Right ventricle myocardium superior (tissue), 1 donor: ENCODE data around the gene SIRT2. TPM values are rescaled to one million over a fixed set of nuclear protein-coding genes. Genes with fewer than 3 reads are reported as not detected.
A peak's percentile ranks its signal among the peaks of the same experiment; 100 is the strongest.

Experiments used
- ATAC-seq: fragments of 200-7000 bp; cut with Tn5 transposase; one replicate; pipeline ENCODE4 v1.9.1; 2020; ENCODE audit warnings: mild to moderate bottlenecking; ENCODE audit not compliant: poor library complexity
- DNase-seq: peaks from one replicate; pipeline ENCODE4 v3.0.0-alpha.2; 2020
- intact Hi-C: fragments of 100-400 bp; cut with DNase I; formaldehyde crosslinking; loops from one replicate; pipeline ENCODE4 v1.11.2; 2022
- total RNA-seq: library from RNA; stranded (reverse); fragmentation: NEBNext Ultra II Directional; extraction: Animal tissue kit (Norgen Biotek cat#: 25700); gene quantifications from one replicate; pipeline ENCODE4 v1.2.1, GENCODE V29; 2021
- donor health status: DM: no; HTN: yes; CAD: no; lungs with severe emphysema.

Gene SIRT2
- total RNA-seq, 1 donor from 2014 or later, result 96.2 TPM

- intact Hi-C loops, result loop anchor here (10.0 kb wide), 1 partner anchor 518 kb away; the partner anchor contains the start of gene FAM98C
- DNase-seq, result no peak
- no peak for ATAC-seq
Observed at GRCh38 chr19:38922482-38922881, 23.1 kb upstream of the SIRT2 start.

DNA sequence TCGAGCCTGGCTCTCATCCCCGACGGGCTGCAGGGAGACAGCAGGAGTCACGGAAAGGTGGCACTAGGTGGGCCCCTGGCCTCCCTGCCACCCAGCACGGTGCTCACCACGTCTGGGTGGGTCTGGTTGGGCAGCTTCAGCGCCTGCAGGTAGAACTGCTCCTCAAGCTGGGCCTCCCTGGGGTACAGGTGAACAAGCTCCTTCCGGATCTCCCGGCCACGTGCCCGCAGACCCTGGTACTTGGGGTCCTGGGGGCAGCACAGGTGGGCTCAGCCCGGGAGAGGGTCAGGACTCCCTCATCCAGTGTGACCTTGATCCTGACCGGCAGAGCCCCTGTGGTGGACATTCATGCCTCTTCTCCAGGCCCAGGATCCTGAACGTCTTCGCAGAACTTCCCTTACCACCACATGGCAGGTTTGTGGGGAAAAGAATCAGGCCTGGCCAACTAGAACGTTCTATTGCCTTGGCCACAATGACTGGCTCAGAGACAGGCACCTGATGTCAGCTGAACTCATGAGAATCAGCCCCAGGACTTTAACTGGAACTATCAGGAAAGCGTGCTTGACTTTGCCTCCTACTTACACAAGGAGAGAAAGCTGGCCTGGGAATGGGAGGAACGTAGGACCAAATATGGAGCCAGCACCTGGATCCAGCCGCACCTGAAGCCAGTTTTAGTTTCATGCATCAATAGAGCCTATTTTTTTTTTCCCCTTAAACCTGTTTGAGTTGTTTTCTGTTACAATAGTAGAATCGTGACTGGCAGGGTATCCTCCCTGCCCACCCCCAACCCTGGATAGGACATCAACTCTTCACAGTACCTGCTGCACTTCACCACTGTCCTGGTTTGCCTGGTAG is 22.2 kb upstream of the SIRT2 start:
- DNase-seq (no peak), ATAC-seq (no peak)
- intact Hi-C loops, result loop anchor here (10.0 kb wide), 1 partner anchor 517 kb away; the partner anchor contains the start of gene FAM98C

GRCh38 chr19:38920602-38921419 is 21.4 kb upstream of the SIRT2 start:
- DNase-seq (no peak), ATAC-seq (no peak)
- intact Hi-C loops, result loop anchor here (10.0 kb wide), 1 partner anchor 516 kb away; the partner anchor contains the start of gene FAM98C

DNA sequence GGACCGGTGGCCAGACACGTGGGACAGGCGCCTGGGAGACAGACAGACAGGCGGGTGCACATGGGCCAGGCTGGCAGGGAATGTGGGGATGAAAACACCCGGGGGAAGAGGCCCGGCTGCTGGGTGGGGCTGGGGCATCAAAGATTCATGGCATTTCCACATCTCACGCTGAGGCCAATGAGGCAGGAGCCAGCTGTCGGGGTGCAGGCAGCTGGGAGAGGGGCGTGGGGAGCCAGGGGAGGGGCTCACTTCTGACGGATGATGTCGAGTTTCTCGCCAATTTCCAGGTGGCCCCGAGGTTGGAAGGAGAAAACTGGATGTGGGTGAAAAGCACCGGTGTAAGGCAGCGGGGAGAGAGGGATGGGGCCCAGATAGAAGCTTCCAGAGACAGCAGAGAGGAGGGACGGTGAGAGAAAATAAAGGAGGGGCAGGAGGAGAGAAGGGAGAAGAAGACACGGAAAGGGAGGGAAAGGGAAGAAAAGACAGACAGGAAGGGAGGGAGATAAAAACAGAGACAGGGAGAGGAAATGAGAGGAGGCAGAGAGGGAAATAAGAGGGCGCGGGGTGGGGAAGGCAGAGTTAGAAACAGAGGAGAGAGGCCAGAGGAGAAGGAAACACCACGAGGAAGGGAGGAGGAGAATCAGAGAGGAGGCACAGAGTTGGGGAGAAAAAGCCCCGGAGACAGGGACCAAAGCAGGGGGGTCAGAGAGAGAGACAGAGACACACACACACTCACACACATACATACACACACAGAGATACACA is 20.6 kb upstream of the SIRT2 start:
- ATAC-seq (no peak), DNase-seq (no peak)
- intact Hi-C loops, result loop anchor here (10.0 kb wide), 1 partner anchor 515 kb away; the partner anchor contains the start of gene FAM98C

GRCh38 chr19:38918526-38918925 is 19.1 kb upstream of the SIRT2 start:
- peak; percentile 19 for DNase-seq
- intact Hi-C loops, result no loop called here
- no peak for ATAC-seq

GRCh38 chr19:38917921-38918491 is 18.6 kb upstream of the SIRT2 start:
- DNase-seq (peak; percentile 30), ATAC-seq (no peak)
- intact Hi-C loops, result no loop called here

DNA sequence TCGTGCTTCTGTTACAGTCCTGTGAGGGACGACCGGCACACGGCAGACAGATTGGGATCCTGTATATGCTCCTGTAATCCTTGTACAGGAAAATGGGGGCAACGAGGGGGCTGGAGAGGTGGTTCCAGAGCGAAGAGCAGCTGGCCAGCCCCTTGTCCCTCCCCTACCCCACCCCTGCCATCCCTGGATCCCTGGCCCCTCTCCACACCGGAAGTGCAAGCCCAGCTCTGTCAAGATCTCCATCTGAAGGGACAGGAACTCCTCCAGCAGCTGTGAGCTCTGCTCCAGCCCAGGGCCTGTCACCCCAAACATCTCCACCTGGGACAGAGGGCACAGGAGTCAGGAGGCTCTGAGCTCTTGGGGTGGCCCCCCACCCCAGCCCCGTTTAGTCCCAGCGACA is 18.1 kb upstream of the SIRT2 start:
- ATAC-seq, result no peak
- peak; percentile 24 for DNase-seq
- intact Hi-C loops, result no loop called here

GRCh38 chr19:38915329-38916321 is 16.2 kb upstream of the SIRT2 start:
- ATAC-seq, result no peak
- intact Hi-C loops, result no loop called here
- DNase-seq, result peak; percentile 31

GRCh38 chr19:38913958-38914357 is 14.5 kb upstream of the SIRT2 start:
- no peak for ATAC-seq
- peak; percentile 20 for DNase-seq
- intact Hi-C loops, result no loop called here

DNA sequence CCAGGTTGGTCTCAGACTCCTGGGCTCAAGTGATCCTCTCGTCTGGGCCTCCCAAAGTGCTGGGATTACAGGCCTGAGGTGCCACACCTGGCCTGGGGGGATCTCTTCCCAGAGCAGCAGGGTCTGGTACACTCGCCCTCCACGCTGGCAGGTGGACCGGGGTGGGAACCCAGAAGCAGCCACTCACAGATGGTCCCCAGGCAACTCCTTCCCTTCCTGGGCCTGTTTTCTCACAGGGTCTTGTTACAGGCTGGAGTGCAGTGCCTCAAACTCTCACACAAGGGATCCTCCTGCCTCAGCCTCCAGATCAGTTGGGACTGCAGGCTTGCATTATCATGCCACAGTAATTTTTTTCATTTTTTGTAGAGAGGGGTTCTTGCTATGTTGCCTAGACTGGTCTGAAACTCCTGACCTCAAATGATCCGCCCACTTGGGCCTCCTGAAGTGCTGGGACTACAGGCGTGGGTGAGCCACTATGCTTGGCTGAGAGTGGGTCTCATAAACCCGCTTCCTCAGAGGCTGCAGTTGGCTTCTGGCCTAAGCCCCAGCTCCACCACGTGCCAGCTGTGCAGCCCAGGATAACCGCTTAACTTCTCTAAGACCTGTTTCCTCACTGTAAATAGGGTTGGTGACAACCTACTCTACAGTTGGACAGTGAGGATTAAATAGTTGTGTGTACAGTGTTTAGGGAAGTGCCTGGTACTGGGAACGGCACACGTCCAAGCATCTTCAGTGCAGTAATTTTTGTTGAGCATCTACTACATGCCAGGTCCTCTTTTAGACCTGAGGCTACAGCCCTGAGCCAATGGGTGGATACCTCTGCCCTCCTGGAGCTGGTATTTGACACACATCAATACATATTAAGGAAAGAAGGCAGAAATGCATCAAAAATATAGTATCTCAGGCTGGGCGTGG is 13.4 kb upstream of the SIRT2 start:
- ATAC-seq (no peak), DNase-seq (peak; percentile 23)
- intact Hi-C loops, result no loop called here

- DNase-seq, result no peak
- no peak for ATAC-seq
- intact Hi-C loops, result no loop called here
Observed at GRCh38 chr19:38911388-38912001, 12.1 kb upstream of the SIRT2 start.

DNA sequence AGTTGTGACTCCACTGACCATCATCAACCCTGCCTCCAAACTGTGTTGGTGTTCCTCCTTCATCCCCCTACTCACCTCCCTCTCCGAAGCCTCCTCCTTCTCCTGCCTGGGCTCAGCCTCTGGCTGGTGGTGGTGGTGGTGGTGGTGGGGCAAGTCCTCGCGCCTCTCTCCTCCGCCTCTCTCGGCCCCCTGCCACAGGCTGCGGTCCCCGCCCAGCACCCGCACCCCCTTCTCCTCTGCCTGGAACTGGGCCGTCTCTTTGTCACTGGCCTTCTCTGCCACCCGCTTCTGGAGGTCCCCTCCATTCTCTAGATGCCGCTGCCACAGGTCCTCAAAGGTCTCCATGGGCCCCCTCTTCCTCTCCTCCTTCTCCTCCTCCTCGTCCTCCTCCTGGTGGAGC is 11.1 kb upstream of the SIRT2 start:
- DNase-seq (no peak), ATAC-seq (no peak)
- intact Hi-C loops, result no loop called here

GRCh38 chr19:38908911-38909310 is 9.5 kb upstream of the SIRT2 start:
- DNase-seq (no peak), ATAC-seq (no peak)
- intact Hi-C loops, result no loop called here

DNA sequence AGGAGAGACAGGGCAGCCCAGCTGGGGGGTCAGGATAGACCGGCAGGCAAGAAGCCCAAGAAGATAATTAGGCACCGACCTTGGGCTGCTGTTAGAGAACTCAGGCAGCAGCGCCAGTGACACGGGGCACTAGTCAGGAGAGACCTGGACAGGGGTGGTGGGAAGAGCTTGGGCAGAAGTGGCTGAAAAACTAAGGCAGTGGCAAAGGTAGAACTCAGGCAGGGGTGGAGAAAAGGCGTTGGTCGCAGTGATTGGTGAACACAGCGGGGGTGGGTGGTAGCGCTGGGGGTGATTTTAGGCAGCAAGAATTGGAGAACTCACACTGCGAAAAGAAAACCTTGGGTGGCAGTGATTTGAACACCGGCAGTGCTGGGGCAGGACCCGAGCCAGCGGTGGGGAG is 8.3 kb upstream of the SIRT2 start:
- DNase-seq (no peak), ATAC-seq (no peak)
- intact Hi-C loops, result no loop called here

GRCh38 chr19:38907227-38907626 is 7.8 kb upstream of the SIRT2 start:
- ATAC-seq (no peak), DNase-seq (no peak)
- intact Hi-C loops, result no loop called here

GRCh38 chr19:38905620-38906019 is 6.2 kb upstream of the SIRT2 start:
- no peak for ATAC-seq
- intact Hi-C loops, result no loop called here
- DNase-seq, result no peak
